Ovary (tissue), 9 donors: ENCODE measurements around the gene LMNB1. TPM values are rescaled to one million over a fixed set of nuclear protein-coding genes. Genes with fewer than 3 reads are reported as not detected.
"Not testable (repeated sequence)": the region's sequence is repeated elsewhere in the genome, so short reads cannot be mapped to it uniquely, and the experiment has no call there.

Experiments
- DNase-seq, 5 donors: peaks; one replicate each; pipeline ENCODE4 v3.0.0-alpha.2; 2019 to 2020
- H3K27ac ChIP-seq, 2 donors: fragments of 200-600 bp; one replicate each; pipeline versions ENCODE4 v1.5.1 to v1.8.0; 2019 to 2022
- H3K27me3 ChIP-seq: fragments of 200-600 bp; one replicate; pipeline ENCODE4 v1.8.0; 2022
- H3K36me3 ChIP-seq: fragments of 200-600 bp; sonication (generic); one replicate; pipeline ENCODE4 v1.5.1; 2019
- H3K4me1 ChIP-seq: one replicate; pipeline ENCODE4 v1.8.1; 2013; ENCODE audit warnings: mild to moderate bottlenecking, moderate library complexity; ENCODE audit not compliant: insufficient read depth
- H3K4me3 ChIP-seq: fragments of 200-600 bp; sonication (generic); one replicate; pipeline ENCODE4 v1.5.1; 2017
- H3K9me3 ChIP-seq, 2 donors: fragments of 200-600 bp in 1 of 2; sonication (generic) in 1 of 2; one replicate each; pipeline versions ENCODE4 v1.5.1 to v1.8.1; 2013 to 2019; ENCODE audit warnings: mild to moderate bottlenecking in 1 of 2, moderate library complexity in 1 of 2
- EP300 ChIP-seq: sonication (generic); formaldehyde crosslinking; IDR thresholded peaks from one replicate; pipeline ENCODE4 v1.6.1; 2017; ENCODE audit warnings: antibody characterized with exemption
- POLR2A ChIP-seq: fragments of 450-650 bp; IDR thresholded peaks from one replicate; pipeline ENCODE4 v1.6.1; 2017; ENCODE audit warnings: antibody characterized with exemption, mild to moderate bottlenecking, moderate library complexity
- WGBS, 3 donors: extraction: QIAGEN DNeasy Blood & Tissue Kit in 1 of 3; methylation state at CpG; one replicate each; pipeline versions ENCODE4 v1.1.5 to v1.1.7; 2013 to 2017; 5-methylcytosine and 5-hydroxymethylcytosine counted together
- intact Hi-C, 4 donors: fragments of 100-400 bp; cut with DNase I; formaldehyde crosslinking; loops; one replicate each; pipeline versions ENCODE4 v1.11.0 to v1.15.1; 2022 to 2023
- polyA plus RNA-seq, 2 donors: library from polyadenylated mRNA; stranded (reverse); fragments of 200-250 nt in 1 of 2; fragments of 350-450 nt in 1 of 2; fragmentation: Illumina TruSeq in 1 of 2; extraction: RNeasy Lipid Tissue Mini Kit (QIAGEN cat#74804) in 1 of 2; gene quantifications; one replicate each; pipeline ENCODE4 v1.2.3, GENCODE V29; 2013 to 2014
- total RNA-seq, 7 donors: library from RNA; depleted of rRNA in 2 of 7; stranded (reverse); fragments of >200 nt in 2 of 7; fragmentation: NEBNext Ultra II Directional in 3 of 7; extraction: Animal tissue kit (Norgen Biotek cat#: 25700) in 3 of 7; gene quantifications; one replicate each; pipeline versions ENCODE4 v1.1.0 to v1.2.4, GENCODE V29; 2016 to 2023
- TF ChIP-seq, protein P1 (sequence below), 3 donors: fragments of 450-650 bp in 2 of 3; fragments of 200-600 bp in 1 of 3; IDR thresholded peaks; one replicate each; pipeline versions ENCODE4 v1.5.1 to v1.8.0; 2016 to 2022; ENCODE audit warnings: antibody characterized with exemption in 3 of 3, mild to moderate bottlenecking in 1 of 3
- donor health status: DM: no; HTN: no; CAD: no; lungs with moderate emphysema.
- donor health status: DM: no; HTN: no; CAD: no.
- donor health status: Bipolar disorder and iron deficiency.
- donor health status: DM: yes; HTN: yes; CAD: no.
- donor health status: DM: no; HTN: no; CAD: no.
- donor health status: DM: yes; HTN: yes; CAD: no.

Gene LMNB1
- total and polyA plus RNA-seq, 9 donors, result 3.0 to 10.0 (median 8.3) TPM

- no peak for DNase-seq
- 46 to 53% (median 46%) methylated on average over 4 of the region's 4 CpGs for WGBS, 3 donors
- Histone ChIP-seq H3K9me3 (no peaks in the 10 kb centered on the region), H3K36me3 (no peaks in the 10 kb centered on the region), H3K27me3 (no peaks in the 10 kb centered on the region), H3K27ac (no peak overlapping the region), H3K4me1 (no peaks in the 10 kb centered on the region), H3K4me3 (no peak overlapping the region)
- TF ChIP-seq EP300 (no peak), POLR2A (no peak)
- TF ChIP-seq, protein P1, sequence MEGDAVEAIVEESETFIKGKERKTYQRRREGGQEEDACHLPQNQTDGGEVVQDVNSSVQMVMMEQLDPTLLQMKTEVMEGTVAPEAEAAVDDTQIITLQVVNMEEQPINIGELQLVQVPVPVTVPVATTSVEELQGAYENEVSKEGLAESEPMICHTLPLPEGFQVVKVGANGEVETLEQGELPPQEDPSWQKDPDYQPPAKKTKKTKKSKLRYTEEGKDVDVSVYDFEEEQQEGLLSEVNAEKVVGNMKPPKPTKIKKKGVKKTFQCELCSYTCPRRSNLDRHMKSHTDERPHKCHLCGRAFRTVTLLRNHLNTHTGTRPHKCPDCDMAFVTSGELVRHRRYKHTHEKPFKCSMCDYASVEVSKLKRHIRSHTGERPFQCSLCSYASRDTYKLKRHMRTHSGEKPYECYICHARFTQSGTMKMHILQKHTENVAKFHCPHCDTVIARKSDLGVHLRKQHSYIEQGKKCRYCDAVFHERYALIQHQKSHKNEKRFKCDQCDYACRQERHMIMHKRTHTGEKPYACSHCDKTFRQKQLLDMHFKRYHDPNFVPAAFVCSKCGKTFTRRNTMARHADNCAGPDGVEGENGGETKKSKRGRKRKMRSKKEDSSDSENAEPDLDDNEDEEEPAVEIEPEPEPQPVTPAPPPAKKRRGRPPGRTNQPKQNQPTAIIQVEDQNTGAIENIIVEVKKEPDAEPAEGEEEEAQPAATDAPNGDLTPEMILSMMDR (IDR thresholded peaks at IDR 0.05), result no peak
- intact Hi-C loops, result no loop called here
Measured at GRCh38 chr5:126755593-126755992, 21.3 kb upstream of the LMNB1 start.

- no peak overlapping the region for H3K27ac ChIP-seq
- H3K4me1 ChIP-seq, result no peaks in the 10 kb centered on the region
- 18 to 42% (median 24%) methylated on average over 2 of the region's 2 CpGs for WGBS, 3 donors
- no peak overlapping the region for H3K4me3 ChIP-seq
- no peaks in the 10 kb centered on the region for H3K36me3 ChIP-seq
- intact Hi-C loops, result no loop called here
- DNase-seq, result no peak
- H3K9me3 ChIP-seq, result no peaks in the 10 kb centered on the region
- H3K27me3 ChIP-seq, result no peaks in the 10 kb centered on the region
- TF ChIP-seq, protein P1 (IDR thresholded peaks at IDR 0.05), result no peak
- TF ChIP-seq EP300 (no peak), POLR2A (no peak)
Measured at GRCh38 chr5:126757713-126758357, 19.1 kb upstream of the LMNB1 start.

DNA sequence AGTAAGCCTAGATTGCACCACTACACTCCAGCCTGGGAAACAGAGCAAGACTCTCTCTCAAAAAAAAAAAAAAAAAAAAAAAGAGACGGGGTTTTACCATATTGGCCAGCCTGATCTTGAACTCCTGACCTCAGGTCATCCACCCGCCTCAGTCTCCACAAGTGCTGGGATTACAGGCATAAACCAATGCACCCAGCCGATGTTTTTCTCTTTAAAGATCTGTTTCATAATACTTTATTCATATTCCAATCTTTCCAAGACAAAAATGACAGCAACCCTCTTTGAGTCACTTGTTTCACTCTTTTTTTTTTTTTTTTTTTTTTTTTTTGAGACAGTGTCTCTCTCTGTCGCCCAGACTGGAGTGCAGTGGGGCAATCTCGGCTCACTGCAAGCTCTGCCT lies 13.6 kb upstream of the LMNB1 start:
- 71 to 85% (median 83%) methylated on average over 5 of the region's 5 CpGs for WGBS, 3 donors
- TF ChIP-seq EP300, result no peak
- TF ChIP-seq, protein P1 (IDR thresholded peaks at IDR 0.05), result no peak
- TF ChIP-seq POLR2A, result no peak
- no peak for DNase-seq
- H3K36me3 ChIP-seq, result no peaks in the 10 kb centered on the region
- no peaks in the 10 kb centered on the region for H3K27me3 ChIP-seq
- no peaks in the 10 kb centered on the region for H3K9me3 ChIP-seq
- intact Hi-C loops, result no loop called here
- H3K4me3 ChIP-seq, result no peak overlapping the region
- H3K4me1 ChIP-seq, result no peaks in the 10 kb centered on the region
- no peak overlapping the region for H3K27ac ChIP-seq

GRCh38 chr5:126769703-126770102 lies 7.2 kb upstream of the LMNB1 start:
- Histone ChIP-seq H3K36me3 (no peaks in the 10 kb centered on the region), H3K9me3 (no peaks in the 10 kb centered on the region), H3K27ac (no peak overlapping the region), H3K4me1 (no peaks in the 10 kb centered on the region), H3K27me3 (no peaks in the 10 kb centered on the region), H3K4me3 (no peak overlapping the region)
- 80 to 91% (median 90%) methylated on average over 1 of the region's 1 CpG for WGBS, 3 donors
- no peak for TF ChIP-seq EP300
- TF ChIP-seq, protein P1 (IDR thresholded peaks at IDR 0.05), result no peak
- no peak for TF ChIP-seq POLR2A
- DNase-seq, result no peak
- intact Hi-C loops, result loop anchor here in 1 of 4 donors (10.0 kb wide), 1 partner anchor 85 kb away; no protein-coding TSS in a partner anchor

- not testable (repeated sequence) for H3K4me3 ChIP-seq, H3K36me3 ChIP-seq, H3K4me1 ChIP-seq, H3K27me3 ChIP-seq, DNase-seq, H3K9me3 ChIP-seq, H3K27ac ChIP-seq
- 92 to 96% (median 94%) methylated on average over 13 of the region's 13 CpGs for WGBS, 3 donors
- intact Hi-C loops, result loop anchor here in 1 of 4 donors (10.0 kb wide), 1 partner anchor 89 kb away; no protein-coding TSS in a partner anchor
Measured at GRCh38 chr5:126773536-126773935, 3.4 kb upstream of the LMNB1 start.

DNA sequence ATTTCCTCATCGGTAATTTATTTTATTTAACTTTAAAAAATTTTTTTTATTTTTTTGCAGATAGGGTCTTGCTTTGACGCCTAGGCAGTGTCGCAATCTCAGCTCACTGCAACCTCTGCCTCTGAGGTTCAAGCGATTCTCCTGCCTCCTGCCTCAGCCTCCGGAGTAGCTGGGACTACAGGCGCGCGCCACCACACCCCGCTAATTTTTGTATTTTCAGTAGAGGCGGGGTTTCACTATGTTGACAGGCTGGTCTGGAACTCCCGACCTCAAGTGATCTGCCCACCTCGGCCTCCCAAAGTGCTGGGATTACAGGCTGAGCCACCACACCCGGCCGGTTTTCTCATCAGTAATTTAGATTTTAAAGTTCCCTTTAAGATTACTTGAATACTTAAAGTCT lies 2.3 kb upstream of the LMNB1 start:
- not testable (repeated sequence) for H3K4me3 ChIP-seq, H3K9me3 ChIP-seq, H3K4me1 ChIP-seq, H3K27ac ChIP-seq, DNase-seq, H3K36me3 ChIP-seq, H3K27me3 ChIP-seq
- 94 to 96% (median 95%) methylated on average over 14 of the region's 14 CpGs for WGBS, 3 donors
- intact Hi-C loops, result loop anchor here in 1 of 4 donors (10.0 kb wide), 1 partner anchor 90 kb away; no protein-coding TSS in a partner anchor
